HepG2 (cell line): ENCODE measurements around the gene MTCH2. TPM values are rescaled to one million over a fixed set of nuclear protein-coding genes. Genes with fewer than 3 reads are reported as not detected.
"Not testable (repeated sequence)": the region's sequence is repeated elsewhere in the genome, so short reads cannot be mapped to it uniquely, and the experiment has no call there.

ENCODE experiments used
- ATAC-seq: fragments of 200-7000 bp; cut with Tn5 transposase; 3 replicates; pipeline ENCODE4 v1.9.1; 2020; ENCODE audit warnings: mild to moderate bottlenecking, moderate library complexity
- BruUV-seq: library from RNA; stranded (reverse); fragments of 400-500 nt; replicated peaks from 2 replicates; lab custom pipeline; 2021; lab: Mats Ljungman, UMichigan
- CTCF ChIA-PET: fragments of 300-600 bp; formaldehyde crosslinking; extraction: SDS; loops from one replicate; lab custom pipeline; 2021; ENCODE audit warnings: low total read pairs, inconsistent platforms, low intra/inter-chr PET ratio; lab: Yijun Ruan, JAX
- POLR2A ChIA-PET: fragments of 350-600 bp; sonication (Branson Sonifier 250); formaldehyde crosslinking; loops from one replicate; lab custom pipeline; 2020; ENCODE audit warnings: antibody characterized with exemption, inconsistent platforms; lab: Yijun Ruan, JAX
- DNase-seq: peaks from one replicate; pipeline ENCODE4 v3.0.0-alpha.2; 2015; ENCODE audit warnings: low spot score
- FAIRE-seq: peaks from 3 replicates; lab custom pipeline; 2011; peaks lifted over from hg19 to GRCh38; lab: Jason Lieb, UNC
- H2AFZ ChIP-seq: one replicate; pipeline ENCODE4 v1.6.1; 2011; ENCODE audit warnings: low read length, inconsistent platforms
- H3K27ac ChIP-seq: fragments of 300-600 bp; 3 replicates; pipeline ENCODE4 v1.8.0; 2011; ENCODE audit warnings: mixed run types, mild to moderate bottlenecking, mixed read lengths, low read length, inconsistent platforms; ENCODE audit not compliant: insufficient read depth; ENCODE audit errors: extremely low read length
- H3K27me3 ChIP-seq, 2 experiments: fragments of 200-600 bp in 1 of 2; 2 replicates in 1 of 2; 3 replicates in 1 of 2; pipeline versions ENCODE4 v1.6.0 to v1.8.0; 2011; ENCODE audit warnings: low read length in 2 of 2, mild to moderate bottlenecking in 2 of 2, moderate library complexity in 2 of 2, inconsistent platforms in 1 of 2; ENCODE audit not compliant: insufficient read depth in 2 of 2, control insufficient read depth in 1 of 2
- H3K36me3 ChIP-seq, 2 experiments: fragments of 200-600 bp in 1 of 2; replicated peaks in 1 of 2; 2 replicates in 1 of 2; 3 replicates in 1 of 2; pipeline versions ENCODE4 v1.5.1 to v1.8.0; 2011; ENCODE audit warnings: low read length in 2 of 2, inconsistent platforms in 1 of 2; ENCODE audit not compliant: insufficient read depth in 2 of 2, control insufficient read depth in 1 of 2
- H3K4me1 ChIP-seq: 2 replicates; pipeline ENCODE4 v1.5.1; 2012; ENCODE audit warnings: low read length, inconsistent platforms; ENCODE audit not compliant: insufficient read depth
- H3K4me2 ChIP-seq: 2 replicates; pipeline ENCODE4 v1.6.0; 2011; ENCODE audit warnings: low read depth, low read length, inconsistent platforms
- H3K4me3 ChIP-seq, 3 experiments: fragments of 200-600 bp in 1 of 3; sonication (generic), shearing (Covaris generic) in 1 of 3; replicated peaks in 1 of 3; 2 replicates each; pipeline ENCODE4 v1.5.1; 2011 to 2016; ENCODE audit warnings: low read length in 3 of 3, inconsistent platforms in 2 of 3, low read depth in 2 of 3, mild to moderate bottlenecking in 2 of 3, control low read depth in 1 of 3, mixed read lengths in 1 of 3; ENCODE audit not compliant: insufficient read depth in 1 of 3
- H3K79me2 ChIP-seq: one replicate; pipeline ENCODE4 v1.6.1; 2011; ENCODE audit warnings: low read length, inconsistent platforms; ENCODE audit not compliant: insufficient read depth
- H3K9ac ChIP-seq: 2 replicates; pipeline ENCODE4 v1.6.0; 2011; ENCODE audit warnings: mild to moderate bottlenecking, low read depth, low read length, inconsistent platforms; ENCODE audit not compliant: insufficient read depth
- H3K9me3 ChIP-seq: 2 replicates; pipeline ENCODE4 v1.5.1; 2012; ENCODE audit warnings: mild to moderate bottlenecking, low read length
- H4K20me1 ChIP-seq: 2 replicates; pipeline ENCODE4 v1.6.0; 2011; ENCODE audit warnings: inconsistent platforms, mild to moderate bottlenecking, low read length, moderate library complexity; ENCODE audit not compliant: insufficient read depth
- HMGA1 ChIP-seq: sonication (generic); formaldehyde crosslinking; conservative IDR thresholded peaks from 2 replicates; pipeline ENCODE4 v1.4.0; 2020; ENCODE audit warnings: missing genetic modification reagents
- KDM5A ChIP-seq: fragments of 200-600 bp; sonication (generic); IDR thresholded peaks from 2 replicates; pipeline ENCODE4 v1.7.0; 2018; ENCODE audit warnings: antibody characterized with exemption, mild to moderate bottlenecking, low read length, borderline replicate concordance
- SRY ChIP-seq: sonication (generic); formaldehyde crosslinking; IDR thresholded peaks from 2 replicates; pipeline ENCODE4 v1.8.0; 2022; ENCODE audit warnings: mild to moderate bottlenecking, missing genetic modification reagents
- U2AF1 ChIP-seq: fragments of 200-400 bp; formaldehyde crosslinking; optimal IDR thresholded peaks from 2 replicates; pipeline ENCODE3; 2017; ENCODE audit warnings: mild to moderate bottlenecking, low read depth, low read length
- ZNF670 ChIP-seq: sonication (generic); formaldehyde crosslinking; IDR thresholded peaks from 2 replicates; pipeline ENCODE4 v1.8.0; 2022; ENCODE audit warnings: mild to moderate bottlenecking, missing genetic modification reagents, borderline replicate concordance
- ZNF841 ChIP-seq: sonication (generic); formaldehyde crosslinking; IDR thresholded peaks from 2 replicates; pipeline ENCODE4 v1.8.1; 2023; ENCODE audit warnings: missing genetic modification reagents, borderline replicate concordance
- ZNF850 ChIP-seq: sonication (generic); formaldehyde crosslinking; conservative IDR thresholded peaks from 2 replicates; pipeline ENCODE4 v1.9.0; 2021; ENCODE audit warnings: mild to moderate bottlenecking, missing genetic modification reagents
- ZSCAN21 ChIP-seq: sonication (generic); formaldehyde crosslinking; IDR thresholded peaks from 2 replicates; pipeline ENCODE4 v1.8.0; 2022; ENCODE audit warnings: mild to moderate bottlenecking, missing genetic modification reagents, moderate library complexity, borderline replicate concordance
- WGBS: methylation state at CpG from one replicate; pipeline ENCODE4 v1.1.6; 2017; ENCODE audit warnings: low lambda C conversion rate; 5-methylcytosine and 5-hydroxymethylcytosine counted together
- in situ Hi-C: cut with HindIII; loops from 2 replicates; pipeline ENCODE4 v1.10.0; 2017; ENCODE audit warnings: low pct_unique_long_range_greater_than_20kb; ENCODE audit not compliant: extremely low pct_ligation_motif_present
- intact Hi-C: fragments of 100-400 bp; cut with micrococcal nuclease; formaldehyde crosslinking; loops from one replicate; pipeline ENCODE4 v1.10.0; 2022; ENCODE audit not compliant: unreplicated experiment
- polyA plus RNA-seq, 8 experiments: library from polyadenylated mRNA; depleted of rRNA in 3 of 8; stranded (reverse) in 7 of 8; unstranded in 1 of 8; fragments of >200 nt; fragmentation: Illumina TruSeq in 4 of 8; extraction: Trizol in 4 of 8; gene quantifications; 2 replicates each; pipeline versions ENCODE4 v1.2.1 to v1.2.3, GENCODE V29; 2011 to 2016; ENCODE audit warnings: low read depth in 4 of 8, missing spikeins in 1 of 8, mixed read lengths in 1 of 8; ENCODE audit not compliant: insufficient read depth in 1 of 8
- total RNA-seq, 5 experiments: library from RNA; depleted of rRNA; stranded (reverse); fragments of >200 nt; fragmentation: Illumina TruSeq; extraction: Trizol; gene quantifications; 2 replicates each; pipeline ENCODE4 v1.2.3, GENCODE V29; 2016; ENCODE audit warnings: low read depth in 1 of 5
- TF ChIP-seq, protein P1 (sequence below), 2 experiments: fragments of 450-650 bp in 1 of 2; sonication (generic) in 1 of 2; formaldehyde crosslinking in 1 of 2; IDR thresholded peaks; 2 replicates each; pipeline versions ENCODE4 v1.6.1 to v1.8.0; 2016 to 2022; ENCODE audit warnings: antibody characterized with exemption in 1 of 2, mild to moderate bottlenecking in 1 of 2, missing genetic modification reagents in 1 of 2

MTCH2 gene
- total and polyA plus RNA-seq, 2 of the 13 experiments (the other 11 are each of a cell fraction or from before 2014, with no cell fraction given): 112 to 272 TPM

- TF ChIP-seq HMGA1: no peak
- 0 out of 2 replicates have a peak, but pooled peaks have one; percentile 57 for TF ChIP-seq ZNF850 (CRISPR knock-in tag)
- TF ChIP-seq KDM5A: peak; percentile 46; the same call in 1 of the 2 replicates
- TF ChIP-seq ZNF841 (CRISPR knock-in tag): no peak
- peak; percentile 81; the same call in 1 of the 2 replicates for TF ChIP-seq ZNF670 (CRISPR knock-in tag)
- TF ChIP-seq, protein P1, sequence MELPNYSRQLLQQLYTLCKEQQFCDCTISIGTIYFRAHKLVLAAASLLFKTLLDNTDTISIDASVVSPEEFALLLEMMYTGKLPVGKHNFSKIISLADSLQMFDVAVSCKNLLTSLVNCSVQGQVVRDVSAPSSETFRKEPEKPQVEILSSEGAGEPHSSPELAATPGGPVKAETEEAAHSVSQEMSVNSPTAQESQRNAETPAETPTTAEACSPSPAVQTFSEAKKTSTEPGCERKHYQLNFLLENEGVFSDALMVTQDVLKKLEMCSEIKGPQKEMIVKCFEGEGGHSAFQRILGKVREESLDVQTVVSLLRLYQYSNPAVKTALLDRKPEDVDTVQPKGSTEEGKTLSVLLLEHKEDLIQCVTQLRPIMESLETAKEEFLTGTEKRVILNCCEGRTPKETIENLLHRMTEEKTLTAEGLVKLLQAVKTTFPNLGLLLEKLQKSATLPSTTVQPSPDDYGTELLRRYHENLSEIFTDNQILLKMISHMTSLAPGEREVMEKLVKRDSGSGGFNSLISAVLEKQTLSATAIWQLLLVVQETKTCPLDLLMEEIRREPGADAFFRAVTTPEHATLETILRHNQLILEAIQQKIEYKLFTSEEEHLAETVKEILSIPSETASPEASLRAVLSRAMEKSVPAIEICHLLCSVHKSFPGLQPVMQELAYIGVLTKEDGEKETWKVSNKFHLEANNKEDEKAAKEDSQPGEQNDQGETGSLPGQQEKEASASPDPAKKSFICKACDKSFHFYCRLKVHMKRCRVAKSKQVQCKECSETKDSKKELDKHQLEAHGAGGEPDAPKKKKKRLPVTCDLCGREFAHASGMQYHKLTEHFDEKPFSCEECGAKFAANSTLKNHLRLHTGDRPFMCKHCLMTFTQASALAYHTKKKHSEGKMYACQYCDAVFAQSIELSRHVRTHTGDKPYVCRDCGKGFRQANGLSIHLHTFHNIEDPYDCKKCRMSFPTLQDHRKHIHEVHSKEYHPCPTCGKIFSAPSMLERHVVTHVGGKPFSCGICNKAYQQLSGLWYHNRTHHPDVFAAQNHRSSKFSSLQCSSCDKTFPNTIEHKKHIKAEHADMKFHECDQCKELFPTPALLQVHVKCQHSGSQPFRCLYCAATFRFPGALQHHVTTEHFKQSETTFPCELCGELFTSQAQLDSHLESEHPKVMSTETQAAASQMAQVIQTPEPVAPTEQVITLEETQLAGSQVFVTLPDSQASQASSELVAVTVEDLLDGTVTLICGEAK (IDR thresholded peaks at IDR 0.05): no peak
- TF ChIP-seq, protein P1 (CRISPR knock-in tag; IDR thresholded peaks at IDR 0.05): no peak
- TF ChIP-seq SRY (CRISPR knock-in tag): no peak
- no peak for TF ChIP-seq U2AF1
- no peak for TF ChIP-seq ZSCAN21 (CRISPR knock-in tag)
Observed at GRCh38 chr11:47641600-47642098, 710 bp downstream of the MTCH2 start (continued).

DNA sequence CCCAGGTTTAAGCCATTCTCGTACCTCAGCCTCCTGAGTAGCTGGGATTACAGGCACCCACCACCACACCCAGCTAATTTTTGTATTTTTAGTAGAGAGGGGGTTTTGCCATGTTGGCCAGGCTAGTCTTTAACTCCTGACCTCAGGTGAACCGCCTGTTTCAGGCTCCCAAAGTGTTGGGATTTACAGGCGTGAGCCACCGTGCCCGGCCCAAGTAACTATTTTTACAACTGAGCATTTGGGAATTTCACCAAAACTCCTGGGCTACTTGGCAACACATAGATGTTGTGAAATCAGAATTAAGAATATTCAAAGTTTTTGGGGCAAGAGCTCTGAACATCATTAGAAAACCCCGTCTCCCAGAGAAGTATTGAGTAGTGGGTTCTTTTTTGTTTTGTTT lies 1.9 kb downstream of the MTCH2 start:
- POLR2A ChIA-PET: interaction anchor here (1.7 kb wide), 1 partner anchor 83 kb away, joined by 6 read pairs; no protein-coding TSS in a partner anchor

More for the DNA sequence above, 1.9 kb downstream of the MTCH2 start:
- in situ Hi-C loops: loop anchor here (10.0 kb wide), 1 partner anchor 84 kb away; no protein-coding TSS in a partner anchor
- H2AFZ ChIP-seq, DNase-seq, intact Hi-C loops, H3K27ac ChIP-seq, FAIRE-seq, H3K27me3 ChIP-seq, H4K20me1 ChIP-seq, H3K9ac ChIP-seq, ATAC-seq, CTCF ChIA-PET, H3K9me3 ChIP-seq, H3K4me3 ChIP-seq, BruUV-seq: not testable (repeated sequence)
- peaks cover 34% of the 10 kb centered on the region for H3K79me2 ChIP-seq
- peaks cover 4 to 30% of the 10 kb centered on the region in 2 experiments; a peak in 3 of 5 replicates for H3K36me3 ChIP-seq
- peaks cover 33% of the 10 kb centered on the region for H3K4me1 ChIP-seq
- WGBS: 97% methylated on average over 6 of the region's 6 CpGs
- peak overlapping the region; percentile 95 for H3K4me2 ChIP-seq
